ENCODE measurements around the gene TRAK2.

TRAK2 gene

DNA sequence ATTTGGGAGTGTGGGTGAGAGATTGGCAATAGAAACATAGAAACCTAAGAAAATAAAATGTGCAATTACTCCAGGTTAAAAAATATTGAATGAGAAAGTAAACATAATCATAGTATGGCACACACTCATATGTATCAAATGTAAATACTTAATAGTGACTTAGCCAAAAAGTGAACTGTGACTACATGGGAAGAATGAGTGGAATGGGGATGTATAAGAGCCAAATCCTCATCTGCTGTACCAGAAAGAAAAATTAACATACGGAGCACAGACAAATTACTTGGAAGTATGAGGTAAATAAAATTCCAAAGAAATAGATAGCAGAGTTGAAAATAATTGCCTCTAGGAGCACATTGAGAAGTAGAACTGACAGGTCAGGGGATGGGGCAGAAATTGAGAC, 98.1 kb downstream of the TRAK2 start:
- no peak for DNase-seq

DNA sequence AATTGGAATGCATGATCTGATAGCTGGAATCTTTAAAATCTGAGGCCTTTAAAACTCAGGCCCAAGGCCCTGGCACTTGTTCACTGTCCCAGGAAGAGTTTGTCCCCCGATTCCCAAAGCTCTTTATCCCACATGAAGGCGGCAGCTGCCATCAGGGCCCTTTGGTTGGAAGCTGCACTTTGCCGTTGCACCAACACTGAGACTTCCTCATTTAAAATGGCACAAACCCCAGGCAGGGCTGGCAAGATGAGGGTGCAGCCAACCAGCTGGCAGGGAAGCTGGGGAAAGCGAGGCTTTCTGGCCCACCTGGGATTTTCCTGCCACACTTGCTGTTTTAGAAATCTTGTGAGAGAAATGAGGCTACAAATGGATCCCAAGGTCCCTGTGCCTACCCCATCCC, 100.4 kb downstream of the TRAK2 start:
- no peak for DNase-seq

- no peak for DNase-seq
Observed at GRCh38 chr2:201349601-201350000, 101.7 kb downstream of the TRAK2 start.

- DNase-seq = no peak
Observed at GRCh38 chr2:201348758-201349157, 102.5 kb downstream of the TRAK2 start.

DNA sequence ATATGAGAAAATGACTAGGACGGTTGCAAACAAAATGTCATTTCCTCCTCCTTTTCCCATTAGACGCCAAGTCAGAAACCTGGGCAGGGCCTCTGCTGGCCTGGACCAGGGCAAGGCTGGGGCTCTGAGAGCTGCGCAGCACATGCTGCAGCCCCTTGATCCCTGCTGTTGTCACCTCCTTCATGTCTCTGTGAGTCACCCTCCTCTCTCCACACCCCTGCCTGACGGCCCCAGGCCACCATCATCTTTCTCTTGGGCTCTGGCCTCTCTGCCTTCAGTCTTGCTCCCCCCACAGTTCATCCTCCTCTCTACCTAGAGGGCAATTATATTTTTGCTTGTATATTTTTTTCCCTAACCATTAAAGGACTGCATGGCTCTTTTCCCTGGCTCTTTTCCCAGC, 104.1 kb downstream of the TRAK2 start:
- no peak for DNase-seq

- DNase-seq = no peak
Observed at GRCh38 chr2:201345625-201346213, 105.5 kb downstream of the TRAK2 start.

DNA sequence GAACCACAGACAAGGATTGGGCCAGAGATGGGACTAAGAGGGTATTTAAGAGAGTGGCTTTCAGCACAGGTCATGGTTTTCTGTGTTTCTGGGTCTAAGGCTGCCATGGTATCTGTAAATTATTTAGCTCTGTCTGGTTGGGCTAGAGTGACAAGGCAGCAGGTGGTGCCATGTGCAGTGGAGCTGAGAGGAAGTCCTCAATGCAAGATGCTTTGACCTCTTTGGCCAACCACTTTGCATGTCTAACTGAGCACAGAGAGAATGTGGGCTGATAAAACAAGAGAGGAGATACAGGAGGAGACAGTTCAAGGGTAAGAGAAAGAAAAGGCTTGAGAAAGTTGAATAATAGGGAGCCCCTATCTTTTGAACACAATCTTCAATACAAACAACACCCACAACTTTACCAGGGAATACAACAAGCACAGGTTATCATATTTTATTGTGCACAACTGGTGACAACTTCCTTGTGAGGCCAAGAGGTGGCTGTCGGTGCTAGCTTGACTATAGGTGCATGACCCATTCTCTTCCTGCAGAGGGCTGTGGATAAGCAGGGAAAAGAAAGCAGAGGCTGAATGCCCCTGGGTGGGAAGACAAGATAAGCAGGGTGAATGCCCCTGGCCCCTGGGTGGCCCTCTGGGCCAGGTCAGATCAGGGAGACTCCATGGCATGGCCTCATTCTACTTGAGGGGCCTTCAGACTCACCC, 106.4 kb downstream of the TRAK2 start:
- DNase-seq = no peak

GRCh38 chr2:201343559-201343958, 107.7 kb downstream of the TRAK2 start:
- DNase-seq = no peak

GRCh38 chr2:201342923-201343322, 108.3 kb downstream of the TRAK2 start:
- no peak for DNase-seq

DNA sequence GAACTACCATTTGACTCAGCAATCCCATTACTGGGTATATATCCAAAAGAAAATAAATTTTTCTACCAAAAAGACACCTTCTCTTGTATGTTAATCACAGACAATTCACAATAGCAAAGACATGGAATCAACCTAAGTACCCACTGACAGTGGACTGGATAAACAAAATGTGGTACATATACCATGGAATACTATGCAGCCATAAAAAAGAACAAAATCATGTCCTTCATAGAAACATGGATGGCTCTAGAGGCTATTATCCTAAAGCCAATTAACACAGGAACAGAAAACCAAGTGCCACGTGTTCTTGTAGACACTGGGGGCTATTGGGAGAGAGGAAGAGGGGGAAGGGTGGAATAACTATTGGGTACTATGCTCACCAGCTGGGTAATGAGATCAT, 121.8 kb downstream of the TRAK2 start:
- no peak for DNase-seq

- no peak for DNase-seq
Observed at GRCh38 chr2:201327678-201328077, 123.6 kb downstream of the TRAK2 start.

Measured in KG1 (cell line).